Measurements from ENCODE around the gene INSRR.

Gene INSRR

DNA sequence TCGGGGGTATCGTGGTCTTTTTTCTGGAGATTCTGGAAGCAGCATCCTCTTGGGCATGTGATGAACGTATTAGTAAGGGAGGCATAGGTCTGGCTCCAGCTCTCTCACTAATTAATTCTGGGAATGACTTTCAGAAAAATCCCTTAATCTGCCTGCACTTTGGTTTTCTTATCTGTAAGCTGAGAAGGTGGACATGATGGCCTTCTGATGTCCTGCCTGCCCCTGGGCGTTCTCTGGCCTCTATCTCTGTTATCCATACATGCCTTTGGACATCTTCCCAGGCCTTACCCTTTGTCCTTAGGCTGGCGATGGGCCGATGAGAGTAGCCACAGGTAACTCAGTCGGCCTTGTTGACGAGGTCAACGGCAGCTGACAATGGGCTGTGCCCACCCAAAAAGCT lies 10.5 kb upstream of the INSRR start:
- DNase-seq, result no peak

DNA sequence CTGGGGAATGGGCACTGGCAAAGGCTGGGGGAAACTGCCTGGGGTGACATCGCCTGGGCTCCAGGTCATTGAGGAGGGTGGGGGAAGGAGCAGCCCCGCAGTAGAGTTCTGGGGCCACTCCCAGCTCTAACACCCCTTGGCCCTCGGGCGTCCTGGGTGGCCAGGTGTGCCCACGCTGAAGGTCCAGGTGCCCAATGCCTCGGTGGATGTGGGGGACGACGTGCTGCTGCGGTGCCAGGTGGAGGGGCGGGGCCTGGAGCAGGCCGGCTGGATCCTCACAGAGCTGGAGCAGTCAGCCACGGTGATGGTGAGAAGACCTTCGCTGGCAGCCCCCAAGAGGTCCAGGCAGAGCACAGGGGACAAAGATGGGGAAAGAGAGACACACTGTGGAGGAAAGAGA lies 9.4 kb upstream of the INSRR start:
- no peak for DNase-seq

DNA sequence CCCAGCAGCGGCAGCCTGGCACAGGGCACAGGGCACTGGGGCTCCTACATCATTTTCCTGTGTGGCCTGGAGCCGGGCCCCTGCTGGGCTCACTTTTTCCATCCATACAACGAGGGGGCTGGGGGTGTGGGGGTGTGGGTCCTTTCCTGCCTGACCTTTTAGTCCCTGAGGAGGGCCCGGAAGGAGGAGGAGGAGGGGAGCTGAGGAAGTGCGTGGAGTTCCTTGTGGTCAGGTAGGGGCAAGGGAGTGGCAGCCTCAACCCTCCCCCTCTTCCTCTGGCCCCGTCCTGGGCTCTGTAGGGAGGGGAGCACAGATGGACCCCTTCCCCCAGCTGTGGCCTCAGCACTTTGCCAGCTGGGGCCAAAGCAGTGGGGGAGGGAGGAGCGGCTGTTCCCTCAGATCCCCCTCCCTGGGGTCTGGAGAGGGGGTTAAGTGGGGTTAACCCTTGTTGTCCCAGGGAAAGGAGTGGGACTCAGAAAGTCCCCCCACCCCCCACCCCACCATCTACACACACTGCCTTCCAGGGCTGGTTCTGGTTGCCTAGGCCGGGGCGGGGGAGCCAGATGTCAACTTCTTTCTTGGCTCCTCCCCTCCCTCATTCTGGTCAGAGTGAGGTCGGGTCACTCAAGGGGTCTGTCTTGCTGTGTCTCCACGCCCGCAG lies 7.5 kb upstream of the INSRR start:
- DNase-seq, result peak; percentile 52

DNA sequence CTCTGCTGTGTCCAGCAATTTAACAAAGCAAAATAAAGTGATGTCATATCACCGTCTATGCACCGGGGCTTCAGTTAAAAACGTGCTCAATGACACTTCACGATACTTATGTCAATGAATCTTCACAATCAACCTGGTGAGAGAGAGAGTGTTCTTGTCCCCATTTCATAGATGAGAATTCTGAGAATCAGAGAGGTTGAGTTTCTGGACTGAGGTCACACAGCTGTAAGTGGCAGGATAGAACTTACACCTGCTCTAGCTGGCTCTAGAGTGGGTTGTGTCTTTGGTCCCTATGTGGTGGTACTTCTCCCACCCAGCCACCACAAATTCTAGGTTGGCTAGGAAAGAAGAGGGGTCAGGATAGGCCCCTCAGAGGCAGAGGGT lies 6.9 kb upstream of the INSRR start:
- no peak for DNase-seq

DNA sequence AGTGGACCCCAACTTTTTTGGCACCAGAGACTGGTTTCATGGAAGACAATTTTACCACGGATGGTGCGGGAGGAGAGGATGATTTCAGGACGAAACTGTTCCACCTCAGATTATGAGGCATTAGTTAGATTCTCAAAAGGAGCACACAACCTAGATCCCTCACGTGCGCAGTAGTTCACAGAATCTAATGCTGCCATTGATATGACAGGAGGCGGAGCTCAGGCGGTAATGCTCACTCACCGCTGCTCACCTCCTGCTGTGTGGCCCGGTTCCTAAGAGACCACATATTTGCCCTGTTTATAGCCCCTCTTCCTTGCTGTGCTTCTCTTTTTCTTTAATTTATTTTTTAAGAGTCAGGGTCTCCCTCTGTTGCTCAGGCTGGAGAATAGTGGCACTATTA lies 6.3 kb upstream of the INSRR start:
- DNase-seq, result no peak

DNA sequence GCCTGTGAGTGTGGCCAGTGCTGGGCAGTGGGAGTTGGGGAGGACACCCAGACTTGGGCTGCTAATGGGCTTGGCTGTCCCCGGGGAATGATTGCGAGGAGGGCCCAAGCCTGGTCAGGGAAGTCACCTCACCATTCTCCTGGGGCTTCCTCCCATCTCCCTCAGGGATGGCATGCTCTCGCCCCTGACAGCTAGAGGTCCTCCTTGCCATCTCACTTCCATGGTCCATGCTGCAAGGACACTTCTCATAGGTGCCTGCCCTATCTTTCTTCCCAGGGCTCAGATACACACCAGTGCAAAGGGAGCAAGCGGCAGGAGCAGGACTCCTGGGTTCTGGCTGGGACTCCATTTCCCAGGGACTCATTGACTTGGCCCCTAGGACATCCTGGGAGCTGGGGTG lies 5.9 kb upstream of the INSRR start:
- no peak for DNase-seq

DNA sequence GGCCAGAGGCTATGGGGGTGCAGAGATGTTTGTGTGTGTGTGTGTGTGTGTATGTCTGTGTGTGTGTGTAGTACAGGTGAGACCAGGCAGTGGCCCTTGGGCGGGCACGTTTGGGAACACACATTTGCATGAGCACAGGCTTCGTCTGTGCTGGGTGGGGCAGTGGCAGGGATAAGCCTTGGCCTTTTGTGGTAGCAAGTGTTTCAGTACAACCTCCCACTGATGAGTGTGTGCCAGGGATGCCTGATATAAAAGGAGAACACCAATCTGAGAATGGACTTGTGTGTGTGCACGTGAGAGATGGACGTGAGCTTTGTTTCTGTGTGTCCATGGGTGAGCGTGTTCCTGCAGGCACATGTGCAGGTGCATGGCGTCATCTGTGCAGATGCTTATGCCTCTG lies 4.7 kb upstream of the INSRR start:
- no peak for DNase-seq

DNA sequence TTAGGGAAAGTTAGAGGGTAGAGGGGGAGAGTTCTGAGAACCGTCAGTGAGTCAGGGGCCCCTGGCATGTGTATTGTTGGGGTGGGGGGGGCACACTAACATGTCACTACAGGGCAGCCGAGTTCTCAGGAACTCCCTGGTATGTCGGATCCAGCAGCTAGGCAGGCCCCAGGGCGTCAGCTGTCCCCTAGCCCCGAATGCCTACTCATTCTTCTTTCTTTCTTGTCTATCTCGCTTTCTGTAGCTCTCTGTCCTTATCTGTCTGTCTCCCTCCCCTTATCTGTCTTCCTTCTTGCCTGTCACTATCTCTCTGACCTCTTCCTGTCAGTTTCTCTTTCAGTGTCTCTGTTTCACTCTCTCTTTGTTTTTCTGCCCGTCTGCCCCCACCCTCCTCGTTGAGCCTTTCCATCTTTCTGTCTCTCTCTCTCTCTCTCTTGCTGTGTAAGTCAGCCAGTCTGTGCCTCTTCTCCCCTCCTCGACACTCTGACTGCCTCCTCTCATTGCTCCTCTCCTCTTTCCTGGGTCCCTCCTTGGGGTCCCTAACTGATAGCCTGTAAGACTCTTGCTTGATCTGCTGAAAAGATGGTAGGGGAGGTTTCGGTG lies 4.2 kb upstream of the INSRR start:
- DNase-seq, result no peak

DNA sequence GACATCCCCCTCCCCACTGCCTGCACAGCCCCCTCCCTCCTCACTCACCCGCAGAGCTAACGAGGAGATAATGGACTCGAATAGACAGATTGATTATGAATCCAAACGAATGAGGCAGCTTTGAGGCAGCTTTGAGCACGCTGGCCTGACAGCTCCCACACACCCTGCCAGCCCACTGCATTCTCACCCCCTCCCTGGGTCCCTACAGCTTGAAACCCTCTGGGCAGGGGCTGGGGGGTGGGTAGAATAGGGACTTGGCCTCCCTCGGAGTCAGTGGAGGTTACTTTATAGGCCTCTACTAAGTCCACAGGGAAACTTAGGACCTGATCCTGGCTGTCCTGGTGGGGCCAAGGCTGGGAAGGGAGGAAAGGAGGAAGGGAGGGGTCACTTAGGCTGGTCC lies 3.7 kb upstream of the INSRR start:
- DNase-seq, result peak; percentile 54

DNA sequence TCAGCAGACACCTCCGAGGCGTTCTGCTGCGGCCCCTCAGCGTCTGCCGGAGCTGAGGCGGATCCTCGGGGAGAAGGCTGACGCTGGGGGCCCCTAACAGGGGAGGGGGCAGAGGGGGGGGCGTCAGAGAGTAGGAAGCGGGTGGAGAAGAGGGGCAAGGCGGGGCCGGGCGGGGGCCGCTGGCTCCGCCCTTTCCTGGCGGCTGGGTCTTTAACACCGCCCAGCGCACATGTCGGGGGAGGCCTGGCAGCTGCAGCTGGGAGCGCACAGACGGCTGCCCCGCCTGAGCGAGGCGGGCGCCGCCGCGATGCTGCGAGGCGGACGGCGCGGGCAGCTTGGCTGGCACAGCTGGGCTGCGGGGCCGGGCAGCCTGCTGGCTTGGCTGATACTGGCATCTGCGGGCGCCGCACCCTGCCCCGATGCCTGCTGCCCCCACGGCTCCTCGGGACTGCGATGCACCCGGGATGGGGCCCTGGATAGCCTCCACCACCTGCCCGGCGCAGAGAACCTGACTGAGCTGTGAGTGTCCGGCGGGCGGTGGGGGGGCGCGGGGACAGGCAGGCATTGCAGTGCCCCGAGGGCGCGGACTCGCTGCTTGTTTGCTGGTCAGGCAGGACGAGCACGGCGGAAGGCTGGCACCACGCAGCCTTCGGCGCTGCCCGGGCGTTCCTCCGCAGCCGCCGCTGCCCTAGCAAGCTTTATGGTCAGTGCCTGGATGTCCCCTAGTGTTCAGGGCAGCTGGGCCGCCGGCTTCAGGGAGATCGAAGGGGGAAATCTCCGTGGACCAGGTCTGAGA lies 1.9 kb upstream of the INSRR start, which contains the start of gene NTRK1:
Gene NTRK1 (plus strand): TSS at position 238 of the 796 bp plus-strand sequence. CDS start 70 bp downstream, at position 308.
- DNase-seq, result peak; percentile 72

DNA sequence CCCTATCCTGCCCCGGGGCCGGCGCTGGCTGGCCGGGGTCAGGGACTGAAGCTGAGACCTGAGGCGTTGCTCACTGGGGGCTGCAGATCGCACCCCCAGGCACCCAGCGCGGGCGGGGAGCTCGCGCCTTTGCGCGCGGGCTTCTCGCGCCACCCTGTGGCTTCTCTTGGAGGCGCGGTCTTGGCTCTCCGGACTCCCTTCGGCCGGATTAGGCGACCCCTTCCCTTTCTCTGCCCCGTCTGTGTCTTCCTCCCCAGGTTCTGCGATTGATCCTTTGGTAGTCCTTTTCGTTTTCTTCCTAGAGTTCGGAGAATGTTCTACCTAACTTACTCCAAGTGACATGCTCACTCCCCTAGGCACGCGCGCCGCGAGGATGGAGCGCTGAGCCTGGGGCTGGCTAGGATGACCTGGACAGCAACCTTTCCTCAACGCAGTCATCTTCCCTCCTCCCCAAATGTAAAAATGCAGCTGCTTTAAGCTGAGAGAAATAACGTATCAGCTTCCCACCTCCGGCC lies 1.3 kb upstream of the INSRR start:
- peak; percentile 91 for DNase-seq

DNA sequence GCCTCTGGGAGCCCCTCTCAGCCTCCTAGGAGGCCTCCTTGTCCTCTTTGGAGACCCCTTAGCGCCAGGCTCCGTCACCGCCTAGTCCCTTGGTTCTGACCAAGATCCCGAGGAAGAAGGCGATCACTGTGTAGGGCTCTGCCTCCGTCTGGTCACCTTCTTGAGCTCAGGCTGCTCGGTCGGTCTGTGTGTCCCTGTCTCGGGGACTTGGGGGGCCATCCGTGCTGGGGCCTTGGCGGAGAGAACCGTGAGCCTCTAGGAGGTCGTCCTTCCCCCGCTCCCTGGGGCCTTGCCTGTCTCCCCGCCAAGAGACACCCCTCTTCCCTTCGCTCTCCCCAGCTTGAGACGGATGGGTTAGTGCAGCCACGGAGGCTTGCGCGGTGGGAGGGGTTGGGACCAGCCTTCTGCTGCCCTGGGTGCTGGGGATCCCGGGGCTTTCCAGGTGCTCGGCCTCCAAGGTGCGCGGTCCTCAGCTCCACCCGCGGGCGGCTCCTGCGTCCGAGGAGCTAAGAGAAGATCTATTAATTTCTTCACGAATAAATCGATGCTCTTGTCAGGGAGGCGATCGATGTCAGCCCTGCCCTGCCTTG lies 701 bp upstream of the INSRR start:
- DNase-seq, result peak; percentile 79

DNA sequence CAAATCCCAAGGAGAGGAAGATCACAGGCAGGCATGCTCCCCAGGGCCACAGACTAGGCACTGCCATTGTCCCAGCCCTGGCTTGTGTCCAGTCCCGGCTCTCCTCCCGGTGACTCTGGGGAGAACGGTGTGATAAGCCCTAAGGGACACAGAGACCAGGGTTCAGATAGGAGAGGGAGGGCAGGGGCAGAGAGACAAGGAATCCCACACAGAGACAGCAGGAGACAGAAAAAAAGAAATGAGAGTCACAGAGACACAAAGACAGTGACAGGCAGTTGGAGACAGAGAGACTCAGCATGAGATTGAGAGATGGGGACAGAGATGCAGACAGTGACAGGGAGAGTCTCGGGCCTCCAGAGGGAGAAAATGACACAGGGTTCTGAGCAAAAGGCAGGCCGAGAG lies 361 bp downstream of the INSRR start:
- DNase-seq, result peak; percentile 51

DNA sequence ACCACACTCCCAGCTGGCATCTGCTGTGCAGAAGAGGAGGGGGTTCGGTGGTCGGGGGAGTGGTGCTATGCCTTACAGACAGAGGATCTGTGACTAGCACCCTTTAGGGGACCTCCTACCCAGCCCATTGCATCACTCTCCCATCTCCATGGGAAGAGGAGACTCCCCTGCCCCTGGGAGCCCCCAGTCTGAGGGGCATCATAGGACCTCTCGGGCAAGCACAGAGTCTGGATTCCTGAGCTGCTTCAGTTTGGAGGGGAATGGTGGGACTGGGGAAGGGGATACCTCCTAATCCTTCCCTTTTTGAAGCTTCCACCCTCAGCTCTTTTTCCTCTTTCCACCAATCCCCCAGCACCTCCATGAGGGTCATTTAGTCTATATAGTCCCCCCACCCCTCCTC lies 1.4 kb downstream of the INSRR start:
- no peak for DNase-seq

DNA sequence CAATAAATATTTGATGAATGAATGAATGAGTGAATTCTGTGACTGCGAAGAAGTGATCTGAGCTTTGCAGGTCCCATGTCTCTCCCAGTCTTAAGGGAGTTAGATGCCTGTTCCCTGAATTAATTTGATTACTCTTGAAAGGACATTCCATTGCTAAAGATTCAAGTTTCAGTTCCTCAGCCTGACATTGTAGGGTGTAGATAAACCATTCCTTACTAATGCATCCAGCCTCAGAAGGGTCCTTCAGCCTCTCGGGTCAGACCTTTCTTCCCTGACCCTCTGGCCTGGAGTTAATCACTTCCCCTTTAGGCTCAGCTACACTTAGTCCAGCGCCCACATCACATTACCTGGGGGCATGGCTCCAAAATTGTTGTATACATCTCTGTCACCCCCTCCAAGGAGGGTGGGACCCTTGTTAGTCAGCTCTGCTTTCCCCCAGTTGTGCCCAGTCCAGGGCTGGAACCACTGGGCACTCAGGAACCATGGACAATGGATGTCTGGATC lies 2.6 kb downstream of the INSRR start:
- no peak for DNase-seq

DNA sequence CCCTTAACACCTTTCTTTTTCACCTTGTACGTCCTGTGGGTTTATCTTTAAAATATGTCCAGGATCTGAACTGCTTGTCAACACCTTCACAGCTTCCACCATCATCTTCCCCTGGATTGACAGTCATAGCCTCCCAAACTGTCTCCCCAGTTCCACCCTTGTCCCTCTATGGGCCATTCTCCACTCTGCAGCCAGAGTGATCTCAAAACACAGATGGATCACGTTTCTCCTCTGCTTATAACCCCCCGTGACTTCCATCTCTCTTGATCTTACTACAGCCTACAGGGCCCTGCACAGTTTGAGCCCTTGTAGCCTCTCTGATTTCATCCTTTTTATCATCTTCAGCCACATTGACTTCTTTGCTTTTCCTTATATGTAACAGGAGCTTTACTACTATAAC lies 4.3 kb downstream of the INSRR start:
- DNase-seq, result no peak

DNA sequence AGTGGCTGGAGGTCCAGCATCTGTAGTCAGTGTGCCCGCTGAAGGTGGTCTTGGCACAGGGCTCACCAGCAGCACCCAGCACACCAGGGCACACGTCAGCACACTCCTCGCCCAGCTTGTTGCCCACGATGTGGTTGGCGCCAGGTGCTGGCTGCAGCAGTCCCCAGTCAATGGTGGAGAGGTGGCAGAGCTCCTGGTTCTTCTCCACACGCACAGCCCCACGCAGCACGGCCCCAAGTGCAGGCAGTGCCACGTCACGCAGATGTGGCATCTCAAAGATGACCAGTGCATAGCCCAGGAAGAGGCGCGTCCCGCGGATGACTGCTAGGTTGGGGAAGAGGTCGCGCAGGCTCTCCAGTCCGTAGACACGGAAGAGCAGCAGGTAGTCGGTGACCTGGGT lies 5.2 kb downstream of the INSRR start:
- no peak for DNase-seq

DNA sequence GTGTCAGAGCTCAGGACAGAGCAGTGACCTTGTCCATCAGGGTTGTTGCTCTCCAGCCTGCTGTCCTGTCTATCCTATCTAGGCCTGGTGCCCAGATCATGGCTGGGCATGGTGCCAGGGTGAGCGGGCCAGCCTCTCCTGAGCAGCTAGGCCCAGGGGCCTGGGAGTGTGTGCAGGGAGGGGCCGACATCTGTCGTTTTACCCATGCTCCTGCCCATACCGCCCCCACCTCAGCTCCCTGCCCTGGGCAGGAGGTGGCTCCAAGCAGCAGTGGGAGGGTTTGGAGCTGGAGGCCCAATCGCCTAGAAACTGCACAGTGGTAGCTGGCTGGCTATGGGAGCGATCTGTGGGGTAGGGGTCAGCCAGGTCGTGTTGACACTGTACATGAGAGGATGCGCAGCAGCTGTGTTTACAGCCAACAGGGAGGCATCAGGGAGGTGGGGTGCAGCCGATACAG lies 6.5 kb downstream of the INSRR start:
- peak; percentile 39 for DNase-seq

DNA sequence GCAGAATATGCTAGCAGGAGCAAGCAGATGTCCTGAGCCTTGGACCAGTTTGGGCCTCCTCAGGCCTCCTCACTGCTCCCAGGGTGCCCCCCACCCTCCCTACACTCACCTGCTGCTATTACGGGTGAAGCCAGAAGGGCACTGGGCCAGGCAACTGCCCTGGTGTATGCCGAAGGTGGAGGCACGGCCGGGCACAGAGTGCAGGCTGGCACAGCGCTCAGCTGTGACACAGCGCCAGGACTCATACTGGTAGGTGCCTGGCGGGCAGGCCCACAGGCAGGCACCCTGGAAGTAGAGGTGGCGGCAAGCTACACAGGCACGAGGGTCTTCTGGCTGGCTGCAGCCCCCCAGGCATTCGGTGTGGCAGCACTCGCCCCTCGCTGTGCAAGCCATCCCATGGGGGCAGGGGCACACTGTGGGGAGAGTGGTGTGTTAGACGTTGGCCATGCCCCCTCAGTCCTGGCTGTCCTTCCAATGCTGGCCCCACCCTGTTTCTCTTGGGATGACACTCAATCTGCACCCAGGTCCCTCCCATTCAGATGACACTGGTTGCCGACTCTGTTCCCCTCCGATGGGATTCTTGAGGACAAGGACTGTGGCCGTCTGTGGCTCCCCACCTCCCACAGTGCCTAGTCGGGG lies 7.0 kb downstream of the INSRR start:
- DNase-seq, result no peak

DNA sequence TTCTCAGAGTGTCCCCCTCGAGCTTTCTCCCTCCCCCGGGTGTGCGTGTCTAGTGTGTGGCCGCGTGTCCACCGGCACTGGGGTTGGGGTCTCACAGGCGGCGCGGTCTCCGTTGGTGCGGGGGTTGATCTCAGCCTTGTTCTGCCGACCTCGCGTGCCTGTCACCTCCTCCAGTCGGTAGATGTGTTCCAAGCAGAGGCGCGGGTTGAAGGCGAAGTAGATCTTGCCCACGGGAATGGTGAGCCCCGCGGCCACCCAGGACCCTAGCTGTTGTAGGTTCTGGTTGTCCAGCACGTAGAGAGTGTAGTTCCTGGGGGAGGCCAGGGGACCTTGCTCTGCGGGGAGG lies 9.8 kb downstream of the INSRR start:
- no peak for DNase-seq

DNA sequence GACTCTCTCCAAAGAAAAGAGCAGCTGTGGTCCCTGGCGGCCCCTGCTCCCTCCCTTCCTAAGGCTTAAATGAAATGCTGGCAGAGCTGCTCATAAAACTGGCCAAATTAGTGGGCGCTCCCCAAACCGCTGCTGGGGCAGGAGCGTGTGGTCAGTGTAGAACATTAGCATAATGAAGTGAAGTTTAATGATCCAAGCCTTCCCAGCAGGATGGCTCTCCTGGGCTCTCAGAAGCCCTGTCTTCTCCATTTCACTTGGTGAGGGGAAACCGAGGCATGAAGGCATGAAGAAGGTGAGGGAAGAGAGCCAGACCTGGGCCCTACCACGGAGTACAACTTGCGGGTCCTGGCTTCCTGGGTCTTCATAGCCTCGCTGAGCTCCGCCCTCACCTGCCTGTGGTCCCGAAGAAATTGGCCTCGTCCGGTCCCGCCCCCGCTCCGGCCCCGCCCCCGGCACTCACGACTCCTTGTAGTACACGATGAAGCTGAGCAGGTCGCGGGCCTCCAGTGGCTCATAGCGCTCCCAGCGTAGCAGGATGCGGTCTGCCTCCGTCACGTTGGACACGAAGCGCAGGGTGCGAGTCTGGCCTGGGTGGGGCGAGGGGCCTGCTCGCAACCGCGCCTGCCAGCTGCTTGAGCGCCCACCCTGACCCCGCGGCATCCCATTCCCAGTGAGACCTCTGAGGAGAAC lies 10.3 kb downstream of the INSRR start:
- DNase-seq, result no peak

Data from retina (tissue), 1 donor.